ENCODE data around the gene ONECUT1. TPM values are rescaled to one million over a fixed set of nuclear protein-coding genes. Genes with fewer than 3 reads are reported as not detected.

The ONECUT1 gene
- total RNA-seq, 1 experiment from 2014 or later, result not detected

DNA sequence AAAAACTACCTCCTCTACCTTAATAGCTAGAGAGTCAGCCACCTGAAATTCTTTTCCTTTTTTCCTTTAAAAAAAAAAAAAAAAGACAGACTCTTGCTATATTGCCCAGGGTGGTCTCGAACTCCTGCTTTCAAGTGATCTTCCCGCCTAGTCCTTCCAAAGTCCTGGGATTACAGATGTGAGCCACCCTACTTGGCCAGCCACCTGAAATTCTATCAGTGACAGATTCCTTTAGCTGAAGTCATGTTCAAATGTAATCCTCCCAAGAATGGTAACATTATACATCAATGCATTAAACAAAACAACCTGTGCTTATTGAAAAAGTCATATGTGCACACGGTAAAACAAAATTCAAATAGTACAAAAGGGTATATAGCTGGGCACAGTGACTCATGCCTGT is 59.1 kb downstream of the ONECUT1 start:
- no peaks in the 10 kb centered on the region for H3K27me3 ChIP-seq
- no peak for DNase-seq
- no peaks in the 10 kb centered on the region for H3K9me3 ChIP-seq
- no peaks in the 10 kb centered on the region for H3K36me3 ChIP-seq
- H3K4me3 ChIP-seq, result no peak overlapping the region

GRCh38 chr15:52730594-52730993 is 59.5 kb downstream of the ONECUT1 start:
- Histone ChIP-seq H3K9me3 (no peaks in the 10 kb centered on the region), H3K4me3 (no peak overlapping the region), H3K36me3 (no peaks in the 10 kb centered on the region), H3K27me3 (no peaks in the 10 kb centered on the region)
- no peak for DNase-seq

- DNase-seq, result no peak
- H3K4me3 ChIP-seq, result no peak overlapping the region
- no peaks in the 10 kb centered on the region for H3K27me3 ChIP-seq
Measured at GRCh38 chr15:52730173-52730572, 60.0 kb downstream of the ONECUT1 start.

DNA sequence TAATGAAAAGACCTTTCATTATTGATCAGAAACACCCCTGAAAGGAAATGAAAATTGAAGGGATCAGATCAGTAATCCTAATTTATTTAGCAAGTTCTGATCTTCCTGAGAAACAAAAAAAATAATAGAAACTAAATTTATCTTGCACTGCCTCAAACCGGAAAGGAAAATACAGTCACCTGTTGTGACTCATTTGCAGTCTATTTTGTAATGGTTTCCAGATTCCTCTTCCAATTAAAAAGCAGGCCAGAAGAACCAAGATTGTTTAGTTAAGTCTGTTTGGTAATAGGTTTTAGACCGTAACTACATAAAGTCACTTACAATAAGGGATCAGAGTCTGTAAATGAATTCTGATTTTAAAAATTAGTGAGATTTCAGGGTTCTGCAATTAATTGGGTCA is 61.2 kb downstream of the ONECUT1 start:
- Histone ChIP-seq H3K4me3 (no peak overlapping the region), H3K27me3 (no peaks in the 10 kb centered on the region), H3K9me3 (no peaks in the 10 kb centered on the region), H3K36me3 (no peaks in the 10 kb centered on the region)
- DNase-seq, result no peak

More at GRCh38 chr15:52730173-52730572, 60.0 kb downstream of the ONECUT1 start:
- no peaks in the 10 kb centered on the region for H3K36me3 ChIP-seq
- no peaks in the 10 kb centered on the region for H3K9me3 ChIP-seq

DNA sequence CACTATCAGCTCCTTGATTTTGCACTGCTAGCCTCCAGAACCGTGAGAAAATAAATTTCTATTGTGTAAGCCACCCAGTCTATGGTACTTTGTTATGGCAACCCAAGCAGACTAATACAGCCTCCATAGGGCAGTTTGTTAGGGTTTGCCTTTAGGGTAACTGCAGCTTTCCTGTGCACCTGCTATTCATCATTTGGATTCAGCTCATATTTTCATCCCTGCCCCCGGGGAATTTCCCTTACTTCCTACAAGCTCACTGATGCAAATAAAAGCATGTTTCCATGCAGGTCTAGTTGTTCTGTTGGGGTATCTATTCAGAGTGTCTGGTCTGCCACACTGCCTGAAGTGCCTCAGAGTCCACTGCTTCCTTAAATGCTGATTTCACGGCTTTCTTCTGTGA is 62.3 kb downstream of the ONECUT1 start:
- no peaks in the 10 kb centered on the region for H3K36me3 ChIP-seq
- no peak for DNase-seq

DNA sequence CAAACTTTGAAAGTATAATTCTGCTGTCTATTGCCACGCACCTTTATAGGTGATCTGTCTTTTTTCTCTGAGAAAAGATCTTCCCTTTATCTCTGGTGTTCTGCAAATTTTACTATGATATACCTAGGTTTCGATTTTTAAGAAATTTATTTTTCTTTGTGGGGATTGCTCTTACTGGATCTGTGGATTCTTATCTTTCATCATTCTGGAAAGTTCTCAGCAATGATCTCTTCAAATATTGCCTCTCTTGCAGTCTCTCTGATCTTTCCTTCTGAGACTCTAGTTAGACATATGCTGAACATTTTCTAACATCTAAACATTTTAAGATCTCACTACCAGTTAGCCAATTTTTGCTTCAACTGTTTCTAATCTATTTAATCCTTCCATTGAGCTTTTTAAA is 63.9 kb downstream of the ONECUT1 start:
- Histone ChIP-seq H3K36me3 (no peaks in the 10 kb centered on the region), H3K9me3 (no peaks in the 10 kb centered on the region), H3K27me3 (peaks cover under 1% of the 10 kb centered on the region; the same call in 1 of the 2 replicates), H3K4me3 (no peak overlapping the region)
- no peak for DNase-seq

More for the DNA sequence above, 62.3 kb downstream of the ONECUT1 start:
- no peaks in the 10 kb centered on the region for H3K9me3 ChIP-seq
- no peaks in the 10 kb centered on the region for H3K27me3 ChIP-seq
- no peak overlapping the region for H3K4me3 ChIP-seq

DNA sequence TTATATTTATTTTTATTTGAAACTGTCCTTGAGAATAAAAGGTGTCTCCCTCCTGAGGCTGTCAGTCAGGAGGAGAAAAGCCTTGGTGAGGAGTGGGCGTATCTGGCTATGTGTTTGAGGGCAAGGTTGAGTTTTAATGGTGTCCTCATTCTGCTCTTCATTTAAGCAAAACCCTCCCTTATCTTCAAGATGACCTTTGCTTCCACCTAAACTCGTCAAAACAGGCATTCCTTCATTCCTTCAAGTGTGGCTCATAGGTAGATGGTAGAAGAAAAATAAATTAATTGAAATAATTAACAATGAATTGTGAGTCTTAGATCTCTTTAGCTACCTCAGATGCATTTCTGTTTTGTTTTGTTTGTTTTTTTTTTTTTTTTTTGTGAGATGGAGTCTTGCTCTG is 71.6 kb downstream of the ONECUT1 start:
- no peak overlapping the region for H3K4me3 ChIP-seq
- peaks cover 4% of the 10 kb centered on the region; the same call in 1 of the 2 replicates for H3K27me3 ChIP-seq
- no peaks in the 10 kb centered on the region for H3K36me3 ChIP-seq
- no peak for DNase-seq
- H3K9me3 ChIP-seq, result no peaks in the 10 kb centered on the region

GRCh38 chr15:52717924-52718323 is 72.2 kb downstream of the ONECUT1 start:
- Histone ChIP-seq H3K4me3 (no peak overlapping the region), H3K36me3 (no peaks in the 10 kb centered on the region), H3K9me3 (no peaks in the 10 kb centered on the region), H3K27me3 (peaks cover 4% of the 10 kb centered on the region)
- DNase-seq, result no peak

- Histone ChIP-seq H3K27me3 (peaks cover 7% of the 10 kb centered on the region), H3K9me3 (no peaks in the 10 kb centered on the region), H3K4me3 (no peak overlapping the region), H3K36me3 (no peaks in the 10 kb centered on the region)
- no peak for DNase-seq
Measured at GRCh38 chr15:52717481-52717880, 72.7 kb downstream of the ONECUT1 start.

DNA sequence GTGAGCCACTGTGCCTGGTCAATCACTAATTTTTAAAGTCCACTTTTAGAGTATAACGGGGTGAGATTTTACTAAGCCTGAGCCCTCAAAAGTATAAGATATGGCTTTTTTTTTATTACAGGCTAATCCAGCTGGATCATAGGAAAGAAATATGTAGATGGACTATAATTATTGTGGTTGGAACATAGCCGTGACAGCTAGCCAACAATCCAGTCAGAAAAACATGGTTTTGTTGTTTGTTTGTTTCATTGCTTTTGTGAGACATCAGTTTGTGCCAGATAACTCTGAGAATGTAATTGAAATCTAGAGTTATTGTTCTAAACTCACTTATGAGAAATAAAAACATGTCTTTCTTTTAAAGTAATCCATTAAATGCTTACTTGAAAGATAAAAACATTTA is 73.6 kb downstream of the ONECUT1 start:
- H3K27me3 ChIP-seq, result peaks cover 15% of the 10 kb centered on the region
- no peak overlapping the region for H3K4me3 ChIP-seq
- DNase-seq, result no peak
- H3K36me3 ChIP-seq, result no peaks in the 10 kb centered on the region
- no peaks in the 10 kb centered on the region for H3K9me3 ChIP-seq

- H3K9me3 ChIP-seq, result no peaks in the 10 kb centered on the region
- DNase-seq, result no peak
- H3K36me3 ChIP-seq, result no peaks in the 10 kb centered on the region
- peaks cover 11% of the 10 kb centered on the region for H3K27me3 ChIP-seq
- H3K4me3 ChIP-seq, result no peak overlapping the region
Measured at GRCh38 chr15:52715411-52715810, 74.7 kb downstream of the ONECUT1 start.

DNA sequence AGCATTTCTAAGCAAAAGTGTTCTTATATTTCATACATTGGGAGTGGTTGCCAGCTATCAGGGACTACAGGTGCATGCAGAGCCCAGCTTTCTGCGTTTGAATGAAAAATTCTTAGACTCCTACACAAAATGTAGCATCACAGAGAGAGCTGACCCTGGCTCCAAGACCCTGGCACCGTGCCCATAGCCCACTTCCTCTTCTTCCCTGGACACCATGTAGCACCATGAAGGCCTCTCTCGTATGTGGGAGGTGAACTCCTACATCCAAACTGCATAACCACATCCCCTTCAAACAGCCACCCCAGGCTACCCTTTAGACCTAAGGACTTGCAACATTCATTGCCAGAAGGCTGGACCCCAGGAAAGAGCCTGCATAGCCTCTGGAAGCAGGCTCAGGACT is 75.2 kb downstream of the ONECUT1 start:
- peaks cover 11% of the 10 kb centered on the region for H3K27me3 ChIP-seq
- no peaks in the 10 kb centered on the region for H3K9me3 ChIP-seq
- H3K4me3 ChIP-seq, result no peak overlapping the region
- no peak for DNase-seq
- H3K36me3 ChIP-seq, result no peaks in the 10 kb centered on the region

DNA sequence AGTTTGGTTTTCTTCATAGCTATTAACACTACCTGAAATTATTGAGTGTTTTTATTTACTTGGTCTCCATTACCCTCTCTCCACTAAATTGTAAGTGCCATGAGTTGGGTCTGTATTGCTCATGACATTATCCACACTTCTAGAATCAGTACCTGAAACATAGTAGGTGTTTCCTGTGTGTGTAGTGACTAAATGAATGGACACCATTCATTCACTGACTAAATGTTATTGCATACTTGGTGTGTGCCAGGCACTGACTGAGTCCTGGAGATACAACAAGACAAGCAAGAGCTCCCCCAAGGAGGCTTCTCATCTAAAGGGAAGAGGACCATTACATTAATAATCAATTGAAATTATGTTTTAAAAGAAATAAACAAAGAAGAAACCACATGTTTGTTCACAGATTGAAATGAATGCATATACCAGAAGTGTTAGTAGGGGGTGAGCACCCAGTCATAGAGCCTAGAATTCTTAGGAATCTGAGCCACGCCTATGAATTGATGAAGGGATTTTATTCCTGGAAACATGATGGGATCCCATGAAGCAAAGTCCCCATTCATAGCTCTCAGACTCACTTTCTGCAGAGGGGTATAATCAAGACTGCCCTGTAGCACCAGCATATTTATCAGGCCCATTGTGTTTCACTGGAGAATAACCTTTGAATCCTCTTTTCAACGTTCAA is 79.3 kb downstream of the ONECUT1 start:
- Histone ChIP-seq H3K36me3 (no peaks in the 10 kb centered on the region), H3K9me3 (no peaks in the 10 kb centered on the region), H3K4me3 (no peak overlapping the region), H3K27me3 (peaks cover 22% of the 10 kb centered on the region)
- DNase-seq, result no peak

DNA sequence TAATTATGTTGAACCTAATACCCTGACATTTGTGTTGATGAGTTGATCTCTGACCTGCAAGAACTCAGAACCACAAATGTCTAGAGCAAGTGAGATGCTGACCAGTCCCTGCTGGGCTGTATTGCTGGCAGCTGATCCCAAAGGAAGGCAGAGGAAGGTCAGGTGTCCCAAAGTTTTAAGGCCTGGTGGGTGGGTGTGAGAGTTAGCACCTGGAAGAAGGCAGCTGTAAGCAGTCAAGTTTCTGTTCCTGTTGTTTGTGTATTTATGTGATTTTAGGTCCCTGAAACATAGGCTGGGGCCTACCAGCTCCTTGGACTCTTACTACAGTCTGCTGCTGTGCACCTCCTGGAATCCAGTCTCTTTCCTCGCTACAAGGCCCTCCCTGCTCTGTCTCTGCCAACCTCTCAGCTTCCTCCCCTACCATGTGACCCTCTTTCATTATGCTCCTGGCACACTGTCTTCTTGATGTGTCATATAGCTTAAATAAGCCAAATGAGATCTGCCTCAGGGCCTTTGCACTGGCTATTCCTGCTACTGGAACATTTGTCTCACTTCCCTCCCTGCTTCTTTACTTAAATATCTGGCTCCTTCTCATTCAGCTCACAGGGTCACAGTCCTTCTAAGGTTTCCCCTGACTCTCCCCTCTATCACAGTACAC is 80.0 kb downstream of the ONECUT1 start:
- Histone ChIP-seq H3K4me3 (no peak overlapping the region), H3K27me3 (peaks cover 22% of the 10 kb centered on the region), H3K36me3 (no peaks in the 10 kb centered on the region), H3K9me3 (no peaks in the 10 kb centered on the region)
- no peak for DNase-seq

DNA sequence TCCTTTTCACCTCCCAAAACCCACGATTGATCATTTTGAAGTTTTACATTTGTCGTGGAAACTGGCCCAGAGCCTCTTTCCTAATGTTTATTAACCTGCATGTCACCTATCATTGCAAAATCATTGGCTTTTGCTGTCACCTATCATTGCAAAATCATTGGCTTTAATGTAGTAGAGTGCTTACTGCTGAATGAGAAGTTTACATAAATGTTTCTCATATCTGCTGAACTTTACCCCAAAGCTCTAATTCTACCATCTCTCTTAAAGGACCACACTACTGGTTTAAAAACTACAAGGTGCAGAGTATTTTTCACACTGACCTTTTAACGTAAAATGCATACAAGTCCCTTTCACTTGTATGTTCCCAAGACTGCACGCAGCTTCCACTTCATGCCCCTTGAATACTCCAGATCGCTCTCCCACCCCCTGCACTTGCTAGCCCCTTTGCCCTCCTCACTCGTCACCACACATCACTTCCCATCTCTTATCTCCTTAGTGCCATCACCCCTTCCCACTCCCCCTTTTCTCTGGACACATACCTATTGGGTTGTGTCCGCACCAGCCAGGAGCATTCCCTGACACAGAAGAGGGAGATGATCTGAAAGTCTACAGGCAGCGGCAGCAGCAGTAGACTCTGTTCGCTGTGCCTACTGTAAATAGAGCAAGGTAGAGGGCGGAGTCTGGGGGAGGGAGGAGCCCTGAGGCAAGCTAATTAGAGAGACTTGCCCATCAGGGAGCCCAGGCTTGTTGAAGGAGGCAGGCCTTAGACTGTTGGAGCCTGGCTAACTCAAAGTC is 80.8 kb downstream of the ONECUT1 start:
- no peaks in the 10 kb centered on the region for H3K9me3 ChIP-seq
- no peak overlapping the region for H3K4me3 ChIP-seq
- no peaks in the 10 kb centered on the region for H3K36me3 ChIP-seq
- H3K27me3 ChIP-seq, result peaks cover 22% of the 10 kb centered on the region
- DNase-seq, result no peak

Data from MG63 (cell line).